GM23338 (cell line): ENCODE data around the gene PPP1R13L. TPM values are rescaled to one million over a fixed set of nuclear protein-coding genes. Genes with fewer than 3 reads are reported as not detected.

ENCODE experiments used
- ATAC-seq: fragments of 200-7000 bp; cut with Tn5 transposase; 3 replicates; pipeline ENCODE4 v1.9.1; 2020
- DNase-seq: peaks from one replicate; pipeline ENCODE4 v3.0.0-alpha.2; 2015; ENCODE audit warnings: low spot score
- H2AFZ ChIP-seq: fragments of 200-600 bp; sonication (generic); 2 replicates; pipeline ENCODE4 v1.8.0; 2016; ENCODE audit warnings: antibody characterized with exemption, mild to moderate bottlenecking, moderate library complexity
- H3F3A ChIP-seq: fragments of 200-600 bp; sonication (generic); replicated peaks from 2 replicates; pipeline ENCODE4 v1.8.0; 2017; ENCODE audit warnings: antibody characterized with exemption, mixed run types, low read depth
- H3K27ac ChIP-seq: fragments of 200-600 bp; sonication (generic); 2 replicates; pipeline ENCODE4 v1.6.1; 2016; ENCODE audit warnings: low read depth
- H3K27me3 ChIP-seq: fragments of 200-600 bp; sonication (generic); 2 replicates; pipeline ENCODE4 v1.8.0; 2016; ENCODE audit warnings: mild to moderate bottlenecking, mixed run types, moderate library complexity; ENCODE audit not compliant: insufficient read depth
- H3K36me3 ChIP-seq: fragments of 200-600 bp; sonication (generic); 2 replicates; pipeline ENCODE4 v1.8.0; 2016; ENCODE audit warnings: mild to moderate bottlenecking; ENCODE audit not compliant: insufficient read depth
- H3K4me1 ChIP-seq: fragments of 200-600 bp; sonication (generic); 2 replicates; pipeline ENCODE4 v1.8.0; 2016; ENCODE audit warnings: mild to moderate bottlenecking, moderate library complexity; ENCODE audit not compliant: insufficient read depth
- H3K4me2 ChIP-seq: fragments of 200-600 bp; sonication (generic); 2 replicates; pipeline ENCODE4 v1.7.1; 2017; ENCODE audit warnings: mixed run types
- H3K4me3 ChIP-seq: fragments of 200-600 bp; sonication (generic); 2 replicates; pipeline ENCODE4 v1.6.1; 2016; ENCODE audit warnings: mixed run types
- H3K79me2 ChIP-seq: fragments of 200-600 bp; sonication (generic); replicated peaks from 2 replicates; pipeline ENCODE4 v1.8.0; 2017; ENCODE audit warnings: mild to moderate bottlenecking; ENCODE audit not compliant: insufficient read depth
- H3K9me2 ChIP-seq: fragments of 200-600 bp; sonication (generic); 2 replicates; pipeline ENCODE4 v1.8.0; 2017; ENCODE audit not compliant: insufficient read depth
- H4K20me1 ChIP-seq: fragments of 200-600 bp; sonication (generic); replicated peaks from 2 replicates; pipeline ENCODE4 v1.8.0; 2017; ENCODE audit warnings: mild to moderate bottlenecking; ENCODE audit not compliant: insufficient read depth
- H3K27ac Mint-ChIP-seq: 2 replicates; pipeline ENCODE4 v1.8.0; 2020; ENCODE audit warnings: inconsistent platforms, mild to moderate bottlenecking, moderate library complexity, mixed read lengths
- H3K27me3 Mint-ChIP-seq: 3 replicates; pipeline ENCODE4 v1.8.0; 2022; ENCODE audit warnings: low read depth, mild to moderate bottlenecking, moderate library complexity, mixed read lengths, inconsistent platforms; ENCODE audit not compliant: insufficient read depth, poor library complexity
- H3K36me3 Mint-ChIP-seq: 3 replicates; pipeline ENCODE4 v1.8.0; 2021; ENCODE audit warnings: low read depth, mild to moderate bottlenecking, inconsistent platforms, moderate library complexity, mixed read lengths
- H3K4me1 Mint-ChIP-seq: 3 replicates; pipeline ENCODE4 v1.8.0; 2020; ENCODE audit warnings: mild to moderate bottlenecking, inconsistent platforms, mixed read lengths
- H3K4me3 Mint-ChIP-seq: 3 replicates; pipeline ENCODE4 v1.8.0; 2021; ENCODE audit warnings: moderate library complexity, mild to moderate bottlenecking, inconsistent platforms, mixed read lengths
- H3K9me3 Mint-ChIP-seq: 3 replicates; pipeline ENCODE4 v1.8.0; 2020; ENCODE audit warnings: moderate library complexity, mild to moderate bottlenecking, inconsistent platforms, mixed read lengths
- CREB1 ChIP-seq: fragments of 250-450 bp; sonication (Bioruptor Pico); IDR thresholded peaks from 2 replicates; pipeline ENCODE4 v1.5.0; 2020; ENCODE audit warnings: low read depth, mild to moderate bottlenecking, moderate library complexity
- CTCF ChIP-seq, 2 experiments: fragments of 200-600 bp in 1 of 2; sonication (generic) in 1 of 2; conservative IDR thresholded peaks; 2 replicates each; pipeline versions ENCODE4 v1.5.1 to v1.6.1; 2016 to 2017; ENCODE audit warnings: antibody characterized with exemption in 2 of 2, low read depth in 2 of 2, mild to moderate bottlenecking in 2 of 2, moderate library complexity in 1 of 2
- EZH2 ChIP-seq: fragments of 200-600 bp; sonication (generic); IDR thresholded peaks from one replicate; pipeline ENCODE4 v1.8.0; 2017; ENCODE audit warnings: antibody characterized with exemption, mild to moderate bottlenecking, low read depth; ENCODE audit not compliant: unreplicated experiment
- EZH2phosphoT487 ChIP-seq: fragments of 200-600 bp; sonication (generic); IDR thresholded peaks from one replicate; pipeline ENCODE4 v1.8.1; 2018; ENCODE audit warnings: antibody characterized with exemption; ENCODE audit not compliant: unreplicated experiment
- JUNB ChIP-seq: IDR thresholded peaks from one replicate; pipeline ENCODE4 v1.6.1; 2016; ENCODE audit warnings: antibody characterized with exemption; ENCODE audit not compliant: unreplicated experiment
- NANOG ChIP-seq: IDR thresholded peaks from 2 replicates; pipeline ENCODE4 v1.6.1; 2016; ENCODE audit warnings: antibody characterized with exemption, borderline replicate concordance
- POLR2AphosphoS5 ChIP-seq: IDR thresholded peaks from 2 replicates; pipeline ENCODE4 v1.6.1; 2016; ENCODE audit warnings: antibody characterized with exemption, low read depth
- REST ChIP-seq: IDR thresholded peaks from one replicate; pipeline ENCODE4 v1.6.1; 2018; ENCODE audit warnings: antibody characterized with exemption; ENCODE audit not compliant: unreplicated experiment
- STAT1 ChIP-seq: IDR thresholded peaks from one replicate; pipeline ENCODE4 v1.6.1; 2016; ENCODE audit warnings: antibody characterized with exemption; ENCODE audit not compliant: unreplicated experiment
- ZNF114 ChIP-seq: fragments of 250-450 bp; sonication (Bioruptor Pico); IDR thresholded peaks from 2 replicates; pipeline ENCODE4 v1.5.0; 2020; ENCODE audit warnings: mild to moderate bottlenecking, moderate library complexity
- ZNF331 ChIP-seq: fragments of 250-450 bp; sonication (Bioruptor Pico); IDR thresholded peaks from 2 replicates; pipeline ENCODE4 v1.5.0; 2020; ENCODE audit warnings: low read depth, mild to moderate bottlenecking, moderate library complexity
- polyA plus RNA-seq: library from polyadenylated mRNA; unstranded; fragments of >200 nt; fragmentation: Nextera tagmentation; extraction: Ambion mirVana; gene quantifications from 2 replicates; pipeline ENCODE4 v1.2.1, GENCODE V29; 2016
- total RNA-seq: library from RNA; depleted of rRNA; stranded (reverse); fragments of >200 nt; shearing (Covaris generic); gene quantifications from 2 replicates; pipeline ENCODE4 v1.2.3, GENCODE V29; 2014

Gene PPP1R13L
- total and polyA plus RNA-seq, 2 experiments from 2014 or later = 9.6 to 15.5 TPM

- ATAC-seq (no peak), DNase-seq (no peak)
- no peak overlapping the region for H3K4me3 ChIP-seq
- no peak overlapping the region for H2AFZ ChIP-seq
- peaks cover 10% of the 10 kb centered on the region for H4K20me1 ChIP-seq
- no peak overlapping the region for H3K27ac ChIP-seq
- TF ChIP-seq JUNB (no peak), REST (no peak), STAT1 (no peak)
- no peak overlapping the region for H3K27ac Mint-ChIP-seq
- no peaks in the 10 kb centered on the region for H3K9me2 ChIP-seq
- peaks cover 84% of the 10 kb centered on the region for H3K36me3 Mint-ChIP-seq
- no peaks in the 10 kb centered on the region for H3K9me3 Mint-ChIP-seq
- H3K4me1 Mint-ChIP-seq = no peaks in the 10 kb centered on the region; the same call in 2 of the 3 replicates
- H3K4me2 ChIP-seq = no peak overlapping the region
- H3K27me3 Mint-ChIP-seq = peaks cover 23% of the 10 kb centered on the region
- H3K27me3 ChIP-seq = no peaks in the 10 kb centered on the region
- H3K4me1 ChIP-seq = no peaks in the 10 kb centered on the region
- H3K36me3 ChIP-seq = peaks cover 38% of the 10 kb centered on the region
- H3K4me3 Mint-ChIP-seq = no peak overlapping the region
- no peaks in the 10 kb centered on the region for H3K79me2 ChIP-seq
- no peaks in the 10 kb centered on the region for H3F3A ChIP-seq
These were observed 48.0 kb downstream of the PPP1R13L start for GRCh38 chr19:45356760-45357444.

GRCh38 chr19:45355910-45356309, 49.0 kb downstream of the PPP1R13L start:
- no peak for ATAC-seq
- no peak overlapping the region for H3K4me2 ChIP-seq
- no peak overlapping the region for H3K27ac ChIP-seq
- no peaks in the 10 kb centered on the region for H3F3A ChIP-seq
- H3K9me3 Mint-ChIP-seq = no peaks in the 10 kb centered on the region
- H3K36me3 ChIP-seq = peaks cover 37% of the 10 kb centered on the region
- no peak overlapping the region for H2AFZ ChIP-seq
- no peaks in the 10 kb centered on the region for H3K27me3 ChIP-seq
- H3K79me2 ChIP-seq = no peaks in the 10 kb centered on the region
- H3K27me3 Mint-ChIP-seq = peaks cover 21% of the 10 kb centered on the region
- no peaks in the 10 kb centered on the region; the same call in 2 of the 3 replicates for H3K4me1 Mint-ChIP-seq
- no peak overlapping the region for H3K27ac Mint-ChIP-seq
- H3K4me3 Mint-ChIP-seq = no peak overlapping the region
- no peak for DNase-seq
- no peaks in the 10 kb centered on the region for H3K4me1 ChIP-seq
- H3K9me2 ChIP-seq = no peaks in the 10 kb centered on the region
- H3K36me3 Mint-ChIP-seq = peaks cover 77% of the 10 kb centered on the region
- peaks cover 10% of the 10 kb centered on the region for H4K20me1 ChIP-seq
- H3K4me3 ChIP-seq = no peak overlapping the region
- TF ChIP-seq ZNF331 (CRISPR knock-in tag) = no peak
- TF ChIP-seq EZH2phosphoT487 = no peak
- TF ChIP-seq ZNF114 (CRISPR knock-in tag) = no peak
- no peak for TF ChIP-seq JUNB
- no peak for TF ChIP-seq POLR2AphosphoS5
- no peak for TF ChIP-seq NANOG
- no peak for TF ChIP-seq EZH2
- no peak for TF ChIP-seq REST
- TF ChIP-seq CTCF (conservative IDR thresholded peaks at IDR 0.05; ENCODE audit: low read depth in 2 of 2) = no peak
- TF ChIP-seq CREB1 (CRISPR knock-in tag) = no peak
- no peak for TF ChIP-seq STAT1
